GM12875 (cell line): Measurements from ENCODE around the gene ESRRG.

Source experiments
- H3K4me3 ChIP-seq: one replicate; pipeline ENCODE4 v1.5.1; 2011; ENCODE audit warnings: low read depth, low read length, control low read depth
- CTCF ChIP-seq: IDR thresholded peaks from 2 replicates; pipeline ENCODE4 v1.5.1; 2011; ENCODE audit warnings: low read depth, mild to moderate bottlenecking, control low read depth, inconsistent platforms, low read length, moderate library complexity, borderline replicate concordance; ENCODE audit not compliant: insufficient read depth

The ESRRG gene

GRCh38 chr1:216499581-216500272, 223.5 kb downstream of the ESRRG start:
- no peak for TF ChIP-seq CTCF

GRCh38 chr1:216498277-216498676, 225.0 kb downstream of the ESRRG start:
- no peak for TF ChIP-seq CTCF
- H3K4me3 ChIP-seq = no peak overlapping the region

More at GRCh38 chr1:216499581-216500272, 223.5 kb downstream of the ESRRG start:
- H3K4me3 ChIP-seq = no peak overlapping the region

DNA sequence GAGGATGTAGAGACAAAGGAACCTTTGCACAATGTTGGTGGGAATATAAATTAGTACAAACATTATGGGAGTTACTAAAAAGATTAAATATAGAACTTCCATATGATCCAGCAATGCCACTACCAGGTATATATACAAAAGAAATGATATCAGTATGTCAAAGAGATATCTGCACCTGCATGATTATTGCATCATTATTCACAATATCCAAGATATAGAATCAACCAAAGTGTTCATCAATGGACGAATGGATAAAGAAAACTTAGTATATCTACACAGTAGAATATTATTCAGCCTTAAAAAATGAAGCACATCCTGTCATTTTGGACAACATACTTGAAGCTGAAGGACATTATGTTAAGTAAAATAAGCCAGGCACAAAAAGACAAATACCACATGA, 238.2 kb downstream of the ESRRG start:
- no peak for TF ChIP-seq CTCF
- no peak overlapping the region for H3K4me3 ChIP-seq

DNA sequence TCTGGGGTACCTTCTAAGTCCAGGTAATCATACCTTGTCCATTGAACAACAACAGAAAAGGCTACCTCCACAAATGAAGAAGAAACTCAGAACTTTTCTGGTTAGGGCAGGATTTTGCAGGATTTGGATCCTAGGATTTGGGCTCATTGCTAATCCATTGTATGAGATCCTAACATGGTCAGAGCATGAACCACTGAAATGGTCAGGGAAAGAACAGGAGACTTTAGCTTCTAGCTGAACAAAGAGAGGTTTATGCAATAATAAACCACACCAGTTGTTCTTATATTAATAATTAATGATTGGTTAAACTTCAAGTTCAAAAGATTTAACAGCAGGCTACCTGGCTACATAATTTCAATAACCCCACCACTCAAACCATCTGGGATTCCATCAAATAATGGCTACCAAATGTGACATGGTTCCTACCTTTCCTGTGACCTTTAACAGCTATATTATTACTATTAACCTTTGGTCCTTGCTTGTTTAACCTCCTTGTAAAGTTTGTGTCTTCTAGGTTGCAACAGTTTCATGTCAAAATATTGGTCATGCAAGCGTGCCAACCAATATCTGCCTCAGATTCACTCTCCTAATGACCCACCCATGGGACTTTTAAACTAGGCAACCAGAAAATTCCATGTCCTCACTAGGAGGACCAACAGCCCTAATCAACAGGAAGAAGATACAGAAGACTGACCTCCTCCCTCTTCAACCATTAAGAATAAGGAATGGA, 239.4 kb downstream of the ESRRG start:
- no peak overlapping the region for H3K4me3 ChIP-seq
- TF ChIP-seq CTCF = no peak

DNA sequence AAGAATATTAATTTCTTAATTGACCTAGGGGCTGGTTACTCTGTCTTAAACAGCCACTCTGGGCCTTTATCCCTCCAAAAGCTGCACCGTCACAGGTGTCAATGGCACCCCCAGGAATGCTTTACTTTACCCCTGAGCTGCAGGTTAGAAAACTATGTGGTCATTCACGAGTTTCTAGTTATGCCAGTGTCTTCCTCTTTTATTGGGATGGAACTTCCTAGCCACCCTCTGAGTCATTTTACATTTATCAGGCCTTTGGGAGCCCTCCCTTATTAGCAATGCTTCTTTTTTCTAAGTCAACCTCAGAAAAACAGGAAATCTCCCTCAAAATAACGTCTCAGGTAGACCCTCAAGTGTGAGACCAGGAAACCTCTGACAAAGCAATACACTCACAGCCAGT, 240.6 kb downstream of the ESRRG start:
- no peak for TF ChIP-seq CTCF
- H3K4me3 ChIP-seq = no peak overlapping the region

DNA sequence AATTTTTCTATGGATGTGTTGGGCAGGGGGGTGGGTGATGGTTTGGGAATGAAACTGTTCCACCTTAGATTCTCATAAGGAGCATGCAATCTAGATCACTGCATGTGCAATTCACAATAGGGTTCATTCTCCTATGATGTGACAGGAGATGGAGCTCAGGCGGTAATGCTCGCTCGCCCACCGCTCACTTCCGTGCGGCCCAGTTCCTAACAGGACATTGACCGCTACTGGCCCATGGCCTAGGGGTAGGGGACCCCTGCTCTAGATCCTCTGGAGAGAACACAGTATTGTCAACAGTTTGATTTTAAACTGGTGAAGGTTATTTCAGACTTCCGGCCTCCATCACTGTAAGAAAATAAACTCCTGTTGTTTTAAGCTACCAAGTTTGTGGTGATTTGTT, 245.0 kb downstream of the ESRRG start:
- no peak overlapping the region for H3K4me3 ChIP-seq
- no peak for TF ChIP-seq CTCF

DNA sequence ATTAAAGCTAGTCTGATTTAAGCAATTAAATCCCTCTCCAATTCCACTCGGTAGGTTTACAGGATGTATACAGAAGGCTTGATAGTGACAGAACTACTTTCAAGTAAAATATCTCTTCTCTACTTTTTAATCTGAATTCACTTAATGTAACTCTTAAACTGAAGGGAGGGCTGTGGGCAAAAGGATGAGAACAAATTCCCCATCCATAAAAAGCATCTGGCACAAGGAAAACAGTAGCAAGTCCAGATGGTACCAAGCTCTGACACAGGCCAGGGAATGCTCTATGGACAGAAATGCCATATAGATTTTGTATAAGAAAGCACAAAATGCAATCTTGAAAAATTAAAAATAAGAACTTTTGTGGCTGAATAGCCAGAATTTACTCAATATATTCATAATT, 246.9 kb downstream of the ESRRG start:
- H3K4me3 ChIP-seq = no peak overlapping the region
- TF ChIP-seq CTCF = no peak
